ENCODE measurements around the gene ELF4. TPM values are rescaled to one million over a fixed set of nuclear protein-coding genes. Genes with fewer than 3 reads are reported as not detected.

Gene ELF4
- total RNA-seq, 1 donor from 2014 or later, result 16.2 TPM

DNA sequence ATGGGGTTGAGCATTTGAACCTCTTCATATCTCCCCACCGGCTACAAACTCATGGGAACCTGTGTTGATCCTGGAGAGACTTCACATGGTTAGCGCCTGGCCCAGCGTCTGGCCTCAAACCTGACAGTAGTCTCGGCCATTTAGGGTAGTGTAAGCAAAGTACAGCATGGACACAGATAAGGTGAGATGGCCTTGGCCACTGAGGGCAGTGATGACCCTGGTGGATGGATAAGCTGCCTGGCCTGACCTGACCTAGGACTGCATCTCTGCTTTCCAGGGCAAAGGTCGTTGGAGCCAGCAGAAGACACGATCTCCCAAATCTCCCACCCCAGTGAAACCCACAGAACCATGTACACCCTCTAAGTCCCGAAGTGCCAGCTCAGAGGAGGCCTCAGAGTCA, 76.1 kb downstream of the ELF4 start:
- no peak for DNase-seq

DNA sequence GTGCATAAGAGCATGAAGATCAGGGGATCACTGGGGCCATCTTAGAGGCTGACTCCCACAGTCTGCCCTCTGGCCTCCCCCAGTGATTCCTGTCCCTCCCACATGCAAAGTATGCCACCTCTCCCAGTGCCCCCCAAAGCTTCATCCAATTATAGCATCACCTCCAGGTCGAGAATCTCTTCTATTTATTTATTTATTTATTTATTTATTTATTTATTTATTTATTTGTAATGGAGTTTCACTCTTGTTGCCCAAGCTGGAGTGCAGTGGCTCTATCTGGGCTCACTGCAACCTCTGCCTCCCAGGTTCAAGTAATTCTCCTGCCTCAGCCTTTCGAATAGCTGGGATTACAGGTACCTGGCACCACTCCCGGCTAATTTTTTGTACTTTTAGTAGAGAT, 77.7 kb downstream of the ELF4 start:
- no peak for DNase-seq

DNA sequence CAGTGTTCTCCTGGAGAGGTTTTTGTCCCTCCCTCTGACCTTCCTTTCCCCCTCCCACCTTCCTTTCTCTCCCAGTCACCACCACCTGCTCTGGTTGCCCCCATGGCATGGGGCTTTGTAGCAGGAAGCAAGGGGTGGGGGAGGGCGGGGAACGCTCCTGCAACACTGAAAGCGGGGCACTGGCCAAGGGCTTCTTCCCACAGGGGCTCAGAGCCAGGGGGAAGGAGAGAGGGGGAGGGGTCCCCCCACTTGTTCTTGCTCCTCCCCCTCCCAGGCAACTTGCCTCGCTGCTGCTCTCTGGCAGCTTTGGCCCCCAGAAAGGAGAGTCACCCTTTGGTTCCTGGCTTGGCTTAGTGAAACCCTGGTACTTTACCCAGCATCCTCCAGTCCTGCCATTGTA, 79.5 kb downstream of the ELF4 start:
- DNase-seq, result no peak

DNA sequence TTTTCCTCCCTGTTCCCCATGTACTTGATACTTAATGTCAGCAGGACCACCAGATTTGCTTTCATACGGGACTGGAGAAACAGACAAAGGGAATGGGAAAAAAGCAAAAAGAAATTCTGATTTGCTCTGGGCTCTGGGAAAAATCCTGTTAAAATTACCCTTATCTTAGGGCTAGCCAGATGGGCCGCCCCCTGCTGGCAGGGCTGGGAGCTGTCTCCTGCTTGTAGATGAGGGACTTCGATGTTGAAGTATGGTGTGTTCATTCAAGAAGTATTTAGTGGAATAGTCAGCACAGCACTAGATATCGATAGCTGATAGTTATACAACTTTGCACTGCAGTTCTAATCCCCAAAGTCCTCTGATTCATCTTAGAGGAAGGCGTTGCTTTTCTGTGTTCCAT, 82.1 kb downstream of the ELF4 start:
- peak; percentile 67 for DNase-seq

DNA sequence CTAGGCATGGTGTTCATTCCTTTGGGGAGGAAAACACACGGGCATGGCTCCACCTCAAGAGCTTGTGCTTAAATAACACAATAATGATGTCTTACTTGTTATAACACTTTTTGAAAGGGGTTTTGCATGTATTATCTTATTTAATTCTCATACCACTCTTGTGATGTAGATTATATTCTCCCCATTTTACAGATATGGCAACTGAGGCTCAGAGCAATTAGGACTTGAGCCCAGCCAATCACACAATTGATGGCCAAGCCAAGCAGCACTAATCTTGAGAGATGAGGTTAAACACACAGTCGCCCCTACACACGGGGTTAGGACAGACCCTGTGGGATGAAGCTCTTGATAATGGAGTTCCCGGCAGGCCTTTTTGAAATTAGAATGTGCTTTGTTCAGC, 82.7 kb downstream of the ELF4 start:
- DNase-seq, result no peak

DNA sequence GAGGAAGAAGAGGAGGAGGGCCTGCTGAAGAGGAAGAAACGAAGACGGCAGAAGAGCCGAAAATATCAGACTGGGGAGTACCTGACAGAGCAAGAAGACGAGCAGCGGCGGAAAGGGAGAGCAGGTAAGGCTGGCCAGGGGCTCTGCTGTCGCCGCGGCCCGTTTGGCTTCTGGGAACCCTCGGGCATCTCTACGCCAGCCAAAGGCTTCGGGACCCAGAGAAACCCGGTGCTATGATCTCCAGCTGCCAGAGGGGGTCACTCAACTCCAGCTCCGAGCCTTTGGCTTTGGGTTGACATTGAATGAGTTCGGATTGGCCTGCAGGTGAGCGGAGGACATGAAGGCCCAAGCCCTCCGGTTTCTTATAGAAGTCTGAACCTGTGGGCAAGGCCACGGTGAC, 85.0 kb downstream of the ELF4 start:
- no peak for DNase-seq

DNA sequence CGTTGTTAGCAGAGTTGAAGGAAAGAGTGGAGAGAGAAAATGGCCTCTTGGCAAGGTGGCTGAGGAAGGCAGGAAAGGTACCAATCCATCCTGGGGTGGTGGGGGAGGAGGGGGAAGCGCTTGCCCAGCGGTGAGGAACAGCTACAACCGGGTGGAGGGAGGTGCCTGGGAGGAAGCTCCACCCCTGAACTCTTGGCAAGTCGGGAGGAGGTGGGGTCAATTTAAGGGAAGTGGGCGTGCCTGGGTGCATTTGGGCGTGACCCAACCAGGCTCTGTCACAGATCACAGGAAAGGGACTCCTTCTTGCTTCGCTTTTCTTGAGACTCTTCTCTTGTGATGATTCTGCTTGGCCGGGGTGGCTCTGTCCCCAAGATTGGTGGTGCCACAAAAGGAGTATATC, 86.2 kb downstream of the ELF4 start:
- peak; percentile 64 for DNase-seq

DNA sequence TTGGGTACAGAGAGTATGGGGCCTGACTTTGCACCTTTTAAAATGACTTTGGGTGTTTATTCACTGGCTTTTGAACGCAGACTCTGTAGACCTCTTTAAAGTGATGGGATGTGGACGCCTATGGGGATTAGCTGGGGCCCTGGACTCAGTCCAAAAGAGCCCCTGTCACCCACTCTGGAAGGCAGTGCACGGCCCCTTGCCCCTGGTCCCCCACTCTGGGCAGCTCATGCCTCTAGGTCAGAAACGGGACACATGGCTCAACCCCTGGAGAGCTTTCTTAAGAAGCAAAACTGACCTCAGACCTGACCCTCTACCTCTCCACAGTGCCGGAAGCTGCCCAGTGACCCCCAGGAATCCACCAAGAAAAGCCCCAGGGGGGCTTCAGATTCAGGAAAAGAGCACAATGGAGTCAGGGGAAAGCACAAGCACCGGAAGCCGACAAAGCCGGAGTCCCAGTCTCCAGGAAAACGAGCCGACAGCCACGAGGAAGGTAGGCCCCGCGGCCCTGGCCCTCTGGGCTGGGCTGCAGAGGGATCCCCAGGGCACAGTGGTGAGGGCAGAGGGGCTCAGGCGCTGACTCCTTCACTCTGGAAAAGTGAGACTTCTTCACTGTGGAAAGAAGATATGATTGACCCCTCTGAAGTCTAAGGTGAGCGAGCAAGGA, 89.5 kb downstream of the ELF4 start:
- DNase-seq, result peak; percentile 7

DNA sequence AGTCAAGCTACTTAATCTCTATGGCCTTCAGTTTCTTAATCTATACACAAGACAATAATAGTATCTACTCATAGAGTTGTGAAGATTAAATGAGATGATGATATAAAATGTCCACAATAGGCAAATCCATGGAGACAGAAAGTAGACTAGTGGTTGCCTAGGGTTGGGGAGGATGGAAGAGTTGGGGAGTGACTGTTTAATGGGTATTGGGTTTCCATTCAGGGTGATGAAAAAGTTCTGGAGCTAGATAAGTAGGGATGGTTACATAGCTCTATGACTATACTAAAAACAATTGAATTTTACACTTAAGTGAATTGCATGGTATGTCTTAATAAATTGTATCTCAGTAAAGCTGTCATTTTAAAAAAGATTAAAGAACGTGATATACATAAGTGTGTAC, 92.2 kb downstream of the ELF4 start:
- DNase-seq, result no peak

DNA sequence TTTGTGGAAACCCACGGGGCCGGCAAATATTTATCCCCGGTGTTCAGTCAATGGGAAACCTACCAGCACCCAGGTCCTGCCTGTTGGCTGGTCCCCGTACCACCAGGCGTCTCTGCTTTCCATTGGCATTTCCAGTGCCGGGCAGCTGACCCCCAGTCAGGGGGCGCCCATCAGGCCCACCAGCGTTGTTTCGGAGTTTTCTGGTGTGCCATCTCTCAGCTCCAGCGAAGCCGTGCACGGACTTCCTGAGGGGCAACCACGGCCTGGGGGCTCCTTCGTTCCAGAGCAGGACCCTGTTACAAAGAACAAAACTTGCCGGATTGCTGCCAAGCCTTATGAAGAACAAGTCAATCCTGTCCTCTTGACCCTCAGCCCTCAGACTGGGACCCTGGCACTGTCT, 95.1 kb downstream of the ELF4 start:
- DNase-seq, result no peak

Other genes starting within 250 kb of the ELF4 start
- gene UTP14A, start 204.3 kb downstream of the ELF4 start, total RNA-seq, result 20.9 and 25.0 TPM in 2 replicates
- 3.4 and 7.1 TPM in 2 replicates for gene BCORL1, start 127.9 kb downstream of the ELF4 start, total RNA-seq
- 14.0 and 26.6 TPM in 2 replicates for gene AIFM1, start 55.3 kb upstream of the ELF4 start, total RNA-seq
- 0.17 and 0.42 TPM in 2 replicates for gene RAB33A, start 61.5 kb upstream of the ELF4 start, total RNA-seq
- 2.9 and 4.0 TPM in 2 replicates for gene ZNF280C, start 158.4 kb upstream of the ELF4 start, total RNA-seq
- 7.8 and 8.3 TPM in 2 replicates for gene SLC25A14, start 229.4 kb upstream of the ELF4 start, total RNA-seq